ENCODE measurements around the gene FBN3.

The FBN3 gene

GRCh38 chr19:8089664-8090601, 59.5 kb downstream of the FBN3 start:
- DNase-seq (ENCODE audit: low spot score) = no peak

DNA sequence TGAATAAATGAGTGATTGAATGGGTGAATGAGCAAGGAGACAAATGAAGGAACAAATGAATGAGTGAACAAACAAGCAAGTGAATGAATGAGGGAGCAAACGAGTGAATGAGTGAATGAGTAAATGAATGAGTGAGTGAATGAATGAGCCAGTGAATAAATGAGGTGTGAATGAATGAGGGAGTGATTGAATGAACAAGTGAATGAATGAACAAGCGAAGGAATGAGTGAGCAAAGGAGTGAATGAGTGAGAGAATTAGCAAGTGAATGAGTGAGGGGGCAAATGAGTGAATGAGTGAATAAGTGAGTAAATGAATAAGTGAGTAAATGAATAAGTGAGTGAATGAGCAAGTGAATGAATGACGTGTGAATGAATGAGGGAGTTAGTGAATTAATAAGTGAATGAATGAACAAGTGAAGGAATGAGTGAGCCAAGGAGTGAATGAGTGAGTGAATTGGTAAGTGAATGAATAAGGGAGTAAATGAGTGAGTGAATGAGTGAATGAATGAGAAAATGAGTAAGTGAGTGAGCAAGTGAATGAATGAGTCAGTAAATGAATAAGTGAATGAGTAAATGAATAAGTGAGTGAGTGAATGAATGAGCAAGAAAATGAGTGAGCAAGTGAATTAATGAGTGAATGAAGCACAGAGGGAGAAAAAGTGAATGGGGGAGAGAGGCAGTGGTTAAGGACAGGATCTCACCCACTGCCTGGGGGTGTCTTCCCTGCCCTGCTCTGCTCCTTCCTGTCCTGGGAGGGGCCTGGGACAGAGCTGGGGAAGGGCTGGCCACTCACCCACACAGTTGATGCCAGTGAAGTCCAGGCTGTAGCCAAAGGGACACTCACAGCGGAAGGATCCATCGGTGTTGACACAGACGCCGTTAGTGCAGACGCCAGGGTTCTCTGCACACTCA, 60.4 kb downstream of the FBN3 start:
- no peak for DNase-seq (ENCODE audit: low spot score)

DNA sequence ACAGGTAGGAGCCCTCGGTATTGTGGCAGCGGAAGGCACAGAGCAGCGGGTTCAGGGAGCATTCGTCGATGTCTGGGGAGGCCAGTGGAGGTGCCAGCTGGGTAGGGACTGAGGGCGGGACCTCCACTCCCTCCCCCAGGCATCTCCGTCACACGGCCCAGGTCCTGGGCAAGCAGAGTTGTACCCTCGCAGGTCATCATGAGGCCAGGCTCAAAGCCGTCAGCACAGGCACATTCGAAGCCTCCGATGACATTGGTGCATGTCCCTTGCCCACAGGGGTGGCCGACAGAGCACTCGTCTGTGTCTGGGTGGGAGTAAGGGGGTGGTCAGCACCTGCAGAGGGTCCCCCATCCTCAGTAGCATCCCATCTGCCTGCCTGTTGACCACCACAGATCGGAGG, 61.5 kb downstream of the FBN3 start:
- no peak for DNase-seq (ENCODE audit: low spot score)

DNA sequence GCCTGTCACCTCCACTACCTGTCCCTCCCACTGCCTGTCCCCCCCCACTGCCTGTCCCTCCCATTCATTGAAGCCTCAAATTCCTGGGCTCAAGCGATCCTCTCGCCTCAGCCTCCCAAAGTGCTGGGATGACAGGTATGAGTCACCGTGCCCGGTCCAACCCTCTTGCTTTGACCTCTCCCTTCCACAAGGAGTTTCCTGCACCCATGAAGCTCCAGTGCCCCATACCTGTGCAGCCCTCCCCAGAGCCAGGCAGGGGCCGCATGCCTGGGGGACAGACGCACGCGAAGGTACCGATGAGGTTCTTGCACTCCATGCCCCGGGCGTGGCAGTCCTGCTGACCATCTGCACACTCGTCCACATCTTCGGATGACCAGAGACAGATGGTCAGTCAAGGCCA, 62.5 kb downstream of the FBN3 start:
- DNase-seq (ENCODE audit: low spot score) = no peak

DNA sequence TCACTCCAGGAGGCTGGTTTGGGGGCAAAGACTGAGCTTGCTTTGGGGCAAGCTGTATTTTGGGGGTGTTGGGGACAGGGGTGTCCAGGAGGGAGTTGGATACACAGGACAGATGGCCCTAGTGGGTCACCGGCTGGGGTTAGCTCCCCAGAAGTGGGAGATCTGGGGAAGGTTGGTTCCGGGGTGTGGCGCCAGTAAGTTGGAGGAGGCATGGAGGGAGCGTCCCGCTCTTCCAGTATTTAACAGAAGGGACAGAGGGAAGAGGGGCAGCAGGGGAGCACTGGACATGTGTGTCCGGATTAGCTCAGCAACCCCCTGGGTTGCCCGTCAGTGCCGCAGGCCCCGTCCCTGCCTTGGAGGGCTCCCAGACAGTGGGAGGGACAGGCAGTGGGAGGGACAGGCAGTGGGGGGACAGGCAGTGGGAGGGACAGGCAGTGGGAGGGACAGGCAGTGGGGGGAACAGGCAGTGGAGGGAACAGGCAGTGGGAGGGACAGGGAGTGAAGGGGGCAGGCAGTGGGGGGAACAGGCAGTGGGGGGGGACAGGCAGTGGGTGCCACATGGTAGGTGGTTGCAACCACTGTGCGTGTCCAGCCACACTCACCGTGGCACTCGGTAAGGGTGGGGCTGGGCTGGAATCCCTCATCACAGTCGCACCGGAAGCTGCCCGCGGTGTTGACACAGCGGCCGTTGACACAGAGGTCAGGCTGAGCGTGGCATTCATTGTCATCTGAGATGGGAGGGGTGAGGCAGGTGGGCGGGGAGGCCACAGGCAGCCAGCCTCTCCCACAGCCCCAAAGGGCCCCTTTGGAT, 63.6 kb downstream of the FBN3 start:
- no peak for DNase-seq (ENCODE audit: low spot score)

- DNase-seq (ENCODE audit: low spot score) = no peak
These were observed 65.2 kb downstream of the FBN3 start for GRCh38 chr19:8084152-8084551.

DNA sequence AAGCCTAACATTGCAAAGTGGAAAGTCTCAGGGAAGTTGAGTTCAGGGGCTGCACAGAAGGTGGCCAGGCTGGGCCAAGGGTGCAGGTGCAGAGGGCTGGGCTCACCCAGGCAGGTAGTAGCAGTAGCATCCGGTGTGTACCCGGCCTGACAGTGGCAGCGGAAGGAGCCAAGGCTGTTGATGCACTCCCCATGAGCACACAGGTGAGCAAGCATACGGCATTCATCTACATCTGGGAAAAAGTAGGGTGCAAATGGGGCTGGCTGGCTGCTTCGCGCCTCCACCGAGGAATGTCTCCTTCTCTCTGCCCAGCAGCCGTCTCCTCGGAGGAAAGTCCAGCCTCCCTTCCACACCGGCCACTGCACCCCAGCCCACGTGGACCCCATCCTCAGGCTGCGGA, 66.3 kb downstream of the FBN3 start:
- DNase-seq (ENCODE audit: low spot score) = no peak

DNA sequence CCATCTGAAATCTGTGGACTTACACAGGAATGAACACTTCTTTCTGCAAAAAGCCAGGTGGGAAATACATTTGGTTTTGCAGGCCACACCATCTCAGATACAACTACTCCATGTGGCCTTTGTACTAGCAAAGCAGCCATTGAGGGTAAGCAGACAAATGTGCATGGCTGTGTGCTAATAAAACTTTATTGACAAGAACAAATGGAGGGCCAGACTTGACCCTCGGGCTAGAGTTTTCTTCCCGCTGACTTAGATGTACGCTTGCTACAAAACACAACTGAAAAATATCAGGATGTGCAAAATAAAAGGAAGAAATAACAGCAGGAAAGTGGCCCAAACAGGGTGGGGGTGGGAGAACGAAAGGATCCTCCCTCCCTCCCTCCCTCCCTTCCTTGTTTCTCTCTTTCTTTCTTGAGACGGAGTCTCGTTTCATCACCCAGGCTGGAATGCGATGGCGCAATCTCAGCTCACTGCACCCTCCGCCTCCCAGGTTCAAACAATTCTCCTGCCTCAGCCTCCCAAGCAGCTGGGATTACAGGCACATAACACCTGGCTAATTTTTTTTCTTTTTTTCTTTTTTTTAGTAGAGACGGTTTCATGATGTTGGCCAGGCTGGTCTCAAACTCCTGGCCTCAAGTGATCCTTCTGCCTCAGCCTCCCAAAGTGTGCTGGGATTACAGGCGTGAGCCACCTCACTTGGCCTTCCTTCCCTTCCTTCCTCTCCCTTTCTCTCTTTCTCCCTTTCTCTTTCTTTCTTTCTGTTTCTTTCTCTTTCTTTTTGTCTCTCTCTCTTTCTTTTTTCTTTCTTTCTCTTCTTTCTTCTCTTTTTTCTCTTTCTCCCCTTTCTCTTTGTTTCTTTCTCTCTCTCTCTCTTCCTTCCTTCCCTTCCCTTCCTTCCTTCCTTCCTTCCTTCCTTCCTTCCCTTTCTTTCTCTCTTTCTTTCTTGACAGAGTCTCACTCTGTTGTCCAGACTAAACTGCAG, 67.5 kb downstream of the FBN3 start:
- DNase-seq (ENCODE audit: low spot score) = no peak

GRCh38 chr19:8080832-8081231, 68.6 kb downstream of the FBN3 start:
- no peak for DNase-seq (ENCODE audit: low spot score)

- no peak for DNase-seq (ENCODE audit: low spot score)
These were observed 69.4 kb downstream of the FBN3 start for GRCh38 chr19:8079988-8080387.

GRCh38 chr19:8075158-8076074, 74.0 kb downstream of the FBN3 start:
- no peak for DNase-seq (ENCODE audit: low spot score)

DNA sequence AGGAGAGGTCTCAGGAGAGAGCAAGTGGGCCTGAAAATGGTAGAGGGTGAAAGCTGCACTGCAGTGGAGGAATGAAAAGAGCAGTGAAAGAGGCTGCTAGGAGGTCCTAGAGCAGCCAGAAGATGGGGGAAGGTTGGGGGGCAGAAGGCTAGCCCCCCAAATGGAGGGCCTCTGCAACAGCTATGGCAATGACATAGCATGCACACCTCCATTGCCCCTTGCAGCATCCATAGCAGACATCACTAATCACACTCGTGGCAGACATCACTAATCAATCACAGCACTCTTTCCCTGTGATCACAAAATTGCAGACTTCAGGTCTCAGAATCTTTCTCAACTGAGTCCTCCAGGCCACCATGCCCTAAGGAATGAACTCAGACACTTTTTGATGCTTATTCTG, 74.9 kb downstream of the FBN3 start:
- no peak for DNase-seq (ENCODE audit: low spot score)

DNA sequence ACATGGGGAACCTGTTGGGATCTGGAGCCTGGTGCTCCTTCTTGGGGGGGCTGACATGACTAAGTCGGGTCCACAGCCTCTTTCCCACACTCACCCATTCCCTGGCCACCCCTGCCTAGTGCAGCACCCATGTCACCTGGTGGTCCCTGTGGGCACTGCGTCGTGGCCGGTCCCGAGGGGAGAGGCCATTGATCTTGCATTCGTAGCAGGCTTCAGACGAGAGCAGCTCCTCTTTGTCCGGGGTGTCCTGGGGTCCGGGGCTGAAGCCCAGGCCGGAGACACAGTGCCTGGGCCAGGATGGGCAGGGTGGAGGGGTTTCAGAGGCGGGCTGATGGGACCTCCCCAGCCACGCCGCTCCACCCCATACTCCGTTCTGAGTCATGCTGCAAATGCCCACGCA, 77.5 kb downstream of the FBN3 start:
- no peak for DNase-seq (ENCODE audit: low spot score)

- peak; percentile 60 for DNase-seq (ENCODE audit: low spot score)
These were observed 80.1 kb downstream of the FBN3 start for GRCh38 chr19:8069096-8069973.

DNA sequence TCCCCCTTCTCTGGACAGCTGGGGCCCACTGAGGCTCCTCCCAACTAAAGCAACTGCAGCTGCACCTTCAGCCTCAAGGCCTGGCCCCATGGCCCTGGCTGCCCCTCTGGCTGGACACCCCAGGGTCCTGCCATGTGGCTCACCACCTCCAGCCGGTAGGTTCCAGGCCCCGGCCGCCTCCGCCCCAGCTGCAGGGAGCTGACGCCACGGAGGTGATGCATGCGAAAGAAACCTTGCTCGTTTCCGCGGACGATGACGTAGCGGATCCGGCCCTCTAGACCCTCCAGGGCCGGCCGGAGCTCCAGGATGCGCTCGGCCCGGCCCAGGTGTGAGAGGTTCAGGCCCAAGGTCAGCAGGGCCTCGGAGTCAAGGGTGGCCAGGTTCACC, 83.5 kb downstream of the FBN3 start:
- DNase-seq (ENCODE audit: low spot score) = no peak

GRCh38 chr19:8064911-8065874, 84.2 kb downstream of the FBN3 start:
- no peak for DNase-seq (ENCODE audit: low spot score)

- no peak for DNase-seq (ENCODE audit: low spot score)
These were observed 91.7 kb downstream of the FBN3 start for GRCh38 chr19:8057545-8058270.

Data from pons (tissue), 1 donor.